Measurements from ENCODE around the gene SYT10.

DNA sequence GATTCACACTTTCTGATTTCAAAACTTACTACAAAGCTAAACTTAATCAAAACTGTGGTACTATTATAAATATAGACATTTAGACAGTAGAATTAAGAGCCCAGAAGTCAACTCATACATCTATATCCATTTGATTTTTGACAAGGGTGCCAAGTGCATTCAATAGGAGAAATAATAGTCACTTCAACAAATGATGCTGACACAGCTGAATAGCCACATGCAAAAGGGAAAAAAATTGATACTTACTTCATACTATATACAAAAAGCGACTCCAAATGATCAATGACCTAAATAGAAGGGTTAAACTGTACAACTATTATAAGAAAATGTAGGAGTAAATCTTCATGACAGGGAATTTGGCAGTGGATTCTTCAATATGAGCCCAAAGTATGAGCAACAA, 40.7 kb upstream of the SYT10 start:
- TF ChIP-seq CTCF (IDR thresholded peaks at IDR 0.05; ENCODE audit: insufficient read depth, low read depth, low read length) (no peak), EZH2 (IDR thresholded peaks at IDR 0.05; ENCODE audit: insufficient read depth, low read length) (no peak)

Measured in astrocyte (in vitro differentiated cells and primary cell).